DMS79 (cell line): ENCODE measurements around the gene AHCYL1.
A peak's percentile ranks its signal among the peaks of the same experiment; 100 is the strongest.
"Not testable (repeated sequence)": the region's sequence is repeated elsewhere in the genome, so short reads cannot be mapped to it uniquely, and the experiment has no call there.

Experiments
- DNase-seq: peaks from one replicate; lab custom pipeline; 2025; lab: John Stamatoyannopoulos, UW

AHCYL1 gene

DNA sequence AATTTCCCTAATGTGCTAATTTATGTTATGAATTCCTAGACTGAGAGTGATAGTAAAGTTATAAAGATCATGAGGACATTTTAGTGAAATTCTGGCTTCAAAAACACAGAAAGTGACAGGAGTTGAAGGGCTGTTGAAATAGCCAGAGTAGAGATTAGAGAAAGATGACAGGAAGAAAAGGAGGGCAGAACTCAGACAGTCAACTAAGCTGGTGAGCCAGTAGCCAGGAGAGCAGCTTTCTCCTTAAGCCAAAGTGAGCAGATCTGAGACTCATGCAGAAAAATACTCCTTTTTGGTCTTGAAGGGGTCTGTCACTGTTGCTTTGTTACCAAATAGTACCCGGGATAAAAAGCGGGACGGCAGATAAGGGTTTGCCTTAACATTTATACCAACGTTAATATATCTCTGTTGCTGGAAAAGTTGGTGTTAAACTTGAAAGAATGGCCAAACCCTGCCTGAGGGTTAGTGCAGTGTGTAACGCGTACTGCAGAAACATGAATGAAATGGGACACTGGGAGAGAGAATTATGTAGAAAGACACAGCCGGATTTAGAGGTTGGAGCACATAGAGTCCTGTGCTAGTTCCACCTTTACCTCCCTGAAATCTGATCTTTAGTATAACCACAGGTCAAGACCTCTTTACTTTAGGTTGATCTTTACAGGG lies 12.8 kb downstream of the AHCYL1 start:
- no peak for DNase-seq

DNA sequence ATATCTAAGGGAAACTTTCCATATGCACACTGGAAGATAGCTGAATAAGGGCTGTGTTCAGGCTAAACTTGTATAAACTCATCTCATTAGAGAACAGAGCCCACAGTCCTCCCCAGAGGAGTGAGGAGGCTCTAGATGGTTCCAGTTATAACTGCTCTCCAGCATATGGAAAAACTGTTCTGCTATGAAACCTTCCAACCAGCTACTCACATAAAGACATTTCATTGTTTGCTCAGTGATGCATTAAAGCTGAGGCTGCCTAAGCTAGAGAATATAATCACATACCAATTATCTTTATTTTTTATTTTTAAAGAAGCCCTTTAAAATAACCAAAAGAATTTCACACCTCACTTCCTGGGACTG lies 13.3 kb downstream of the AHCYL1 start:
- DNase-seq, result no peak

DNA sequence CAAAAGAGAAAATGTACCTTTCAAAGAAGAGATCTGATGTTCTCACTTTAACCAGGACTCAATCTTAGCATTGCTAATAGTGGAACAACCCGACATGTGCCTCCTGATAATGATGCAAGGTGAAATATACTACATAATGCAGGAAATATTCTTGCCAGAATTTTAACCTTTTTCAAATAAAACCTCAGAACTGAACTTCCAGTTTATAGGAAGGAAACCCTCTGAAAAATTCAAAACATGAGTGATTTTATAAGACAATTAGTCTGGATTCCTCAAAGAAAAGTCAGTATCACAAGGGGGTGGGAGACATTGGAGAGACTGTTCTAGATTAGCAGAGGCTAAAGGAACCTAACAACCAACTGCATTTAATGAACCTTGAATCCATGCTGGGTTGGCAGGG lies 18.1 kb downstream of the AHCYL1 start:
- DNase-seq, result no peak

DNA sequence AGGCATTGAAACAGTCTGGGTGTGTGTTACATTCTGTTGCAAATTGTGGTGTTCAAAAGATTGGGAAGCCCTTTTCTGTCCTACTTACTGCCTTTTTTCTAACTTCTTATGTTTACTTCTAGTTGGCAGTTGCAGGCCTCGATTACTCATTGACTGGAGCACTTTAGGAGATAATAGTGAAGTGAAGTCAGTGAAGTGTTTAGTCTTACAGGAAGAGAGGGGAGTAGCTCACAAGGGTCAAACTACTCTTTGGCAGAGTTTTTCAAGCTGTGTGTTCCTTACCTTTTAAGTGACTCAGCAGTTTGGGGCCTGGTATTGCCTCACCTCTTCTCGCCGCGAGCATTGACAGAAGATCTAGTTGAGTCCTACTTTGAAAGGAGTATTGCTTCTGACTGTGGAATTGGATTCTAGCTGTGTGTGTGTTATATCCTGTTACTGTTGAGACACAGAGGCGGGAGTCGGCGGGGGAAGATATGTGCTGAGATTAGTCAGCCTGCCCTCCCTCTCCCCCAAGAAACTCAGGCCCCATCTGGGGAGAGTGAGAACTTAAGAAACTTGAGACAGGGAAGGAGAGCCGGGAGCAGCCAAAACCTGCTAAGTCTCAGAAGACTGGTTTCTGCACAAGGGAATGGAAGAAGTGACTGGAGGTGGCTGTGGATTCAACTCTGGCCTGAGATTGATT lies 19.3 kb downstream of the AHCYL1 start:
- DNase-seq, result peak; percentile 52

DNA sequence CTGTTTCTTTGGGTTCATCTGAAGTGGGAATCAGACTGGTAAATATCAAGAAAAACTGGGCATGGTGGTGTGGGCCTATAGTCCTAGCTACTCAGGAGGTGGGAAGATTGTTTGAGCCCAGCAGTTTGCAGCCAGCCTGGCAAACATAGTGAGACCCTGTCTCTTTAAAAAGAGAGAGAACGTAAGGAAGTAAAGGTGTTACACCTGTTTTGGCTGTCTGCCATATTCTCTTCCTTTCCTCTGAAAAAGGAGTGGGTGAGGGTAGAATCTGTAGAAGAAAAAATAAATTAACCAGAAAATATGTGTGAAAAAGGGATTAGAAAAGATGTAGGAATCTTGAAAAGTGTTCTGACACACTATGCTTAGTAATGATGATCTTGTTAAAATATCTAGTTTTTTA lies 20.0 kb downstream of the AHCYL1 start:
- DNase-seq, result peak; percentile 14

DNA sequence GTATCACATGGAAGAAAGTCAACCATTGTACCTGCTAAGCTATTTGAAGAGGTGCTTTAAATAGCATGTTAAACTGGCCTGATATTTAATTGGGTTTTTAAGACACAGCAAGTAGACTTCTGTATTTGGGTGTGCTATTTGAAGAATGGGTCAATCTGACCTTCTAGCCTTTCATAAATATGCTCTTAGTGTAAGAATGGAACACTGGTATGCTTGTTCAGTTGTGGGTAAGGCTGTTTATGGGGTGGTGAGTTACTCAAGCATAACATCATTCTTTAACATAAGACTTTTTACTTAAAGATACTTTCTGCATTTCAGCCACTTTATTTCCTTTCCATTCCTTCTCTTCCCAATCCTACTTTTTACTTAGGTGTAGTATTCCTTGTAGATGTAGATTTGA lies 21.4 kb downstream of the AHCYL1 start:
- no peak for DNase-seq

DNA sequence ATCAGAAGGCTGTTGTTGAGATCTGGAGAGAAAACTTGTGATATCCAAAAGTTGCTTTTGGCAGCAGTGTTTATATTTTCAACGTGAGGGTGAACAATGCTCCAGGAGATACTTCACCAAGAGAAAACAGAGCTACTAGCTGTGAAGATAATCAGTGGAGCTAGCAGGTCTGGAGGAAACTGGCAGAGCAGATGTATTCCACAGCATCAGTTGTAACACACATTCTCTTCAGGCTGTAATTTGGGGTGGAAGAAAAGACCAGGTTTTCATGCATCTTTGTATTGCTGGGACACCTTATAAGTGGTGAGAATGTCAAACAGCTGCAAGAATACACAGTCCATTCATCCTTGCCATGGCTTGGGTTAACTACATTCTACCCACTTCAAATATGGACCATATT lies 22.0 kb downstream of the AHCYL1 start:
- no peak for DNase-seq

DNA sequence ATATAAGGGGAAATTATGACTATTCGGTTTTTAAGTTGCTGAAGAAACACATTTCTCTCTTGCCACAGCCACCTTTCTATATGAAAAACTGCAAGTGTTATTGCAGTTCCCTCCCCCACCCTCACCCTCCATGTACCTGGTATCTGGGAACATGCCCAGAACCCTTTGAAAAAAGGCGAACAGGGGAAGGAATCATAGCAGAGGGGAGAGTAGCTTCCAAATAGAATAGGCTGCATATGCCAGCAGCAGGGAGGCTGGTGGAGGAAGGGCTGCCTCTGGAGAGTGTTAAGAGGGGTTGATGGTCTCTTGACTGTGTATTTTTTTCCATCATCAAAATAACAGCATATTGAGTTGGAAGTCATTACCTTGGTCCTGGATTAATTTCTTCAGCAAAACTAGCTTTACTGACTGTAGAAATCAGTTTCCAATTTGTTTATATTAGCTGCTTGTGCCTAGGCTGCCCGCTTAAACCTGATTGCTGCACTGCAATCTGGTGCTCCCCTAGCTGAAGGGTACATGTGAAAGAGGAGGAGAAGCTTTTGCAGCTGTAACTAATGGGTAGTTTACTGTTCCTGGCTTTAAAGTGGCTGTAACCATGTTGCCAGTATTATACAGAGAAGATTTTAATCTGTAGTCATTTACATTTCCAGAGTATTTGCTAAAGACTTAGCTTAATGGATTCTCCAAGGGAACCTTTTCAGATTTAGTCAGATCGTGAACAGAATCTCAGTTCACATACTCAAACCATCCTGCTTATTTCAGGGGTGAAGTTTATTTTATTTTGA lies 22.7 kb downstream of the AHCYL1 start:
- peak; percentile 75 for DNase-seq

DNA sequence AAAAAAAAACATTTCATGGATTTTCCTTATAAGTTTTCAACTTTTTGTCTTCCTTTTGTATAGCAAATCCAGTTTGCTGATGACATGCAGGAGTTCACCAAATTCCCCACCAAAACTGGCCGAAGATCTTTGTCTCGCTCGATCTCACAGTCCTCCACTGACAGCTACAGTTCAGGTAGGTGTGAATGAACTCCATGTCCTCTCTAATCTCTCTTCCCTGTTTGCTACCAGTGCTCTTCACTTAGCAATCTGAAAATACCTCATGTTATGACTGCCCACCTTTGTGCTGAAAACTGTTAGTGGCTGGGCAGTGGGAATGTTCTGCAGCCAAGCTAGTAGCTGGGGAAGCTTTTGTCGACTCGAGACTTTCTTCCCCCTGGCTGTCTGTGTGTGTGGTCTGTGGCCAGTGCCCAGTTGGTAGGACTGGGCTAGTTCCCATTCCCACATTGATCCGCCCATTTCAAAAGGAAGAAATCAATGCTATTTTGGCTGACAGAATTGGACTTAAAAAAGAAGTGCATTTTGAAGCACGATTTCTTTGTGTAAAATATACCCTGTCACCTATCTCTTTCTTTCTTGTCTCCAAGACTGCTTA lies 24.5 kb downstream of the AHCYL1 start:
- DNase-seq, result no peak

DNA sequence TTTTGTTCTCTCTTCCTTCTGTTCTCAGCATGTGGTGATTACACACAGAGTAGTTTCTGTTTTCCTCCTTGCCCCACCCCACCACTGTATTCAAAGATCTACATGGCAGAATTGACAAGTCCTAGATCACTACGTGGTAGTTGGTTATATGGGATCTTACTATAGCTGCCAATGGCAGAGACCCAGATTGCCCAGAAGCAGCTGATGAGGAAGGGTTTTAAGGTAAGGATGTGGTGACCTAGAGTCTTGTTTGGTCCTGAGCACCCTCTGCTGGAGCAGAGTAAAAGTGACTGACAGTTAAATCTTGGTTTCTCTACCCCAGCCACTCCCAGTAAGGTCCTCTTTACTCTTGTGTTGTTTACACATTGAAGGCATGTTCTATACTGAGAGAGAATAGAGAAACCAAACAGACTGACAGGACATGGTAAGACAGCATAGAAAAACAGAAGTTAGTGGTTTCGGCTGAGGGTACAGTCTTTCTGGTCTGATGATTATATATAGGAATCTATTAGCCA lies 27.0 kb downstream of the AHCYL1 start:
- DNase-seq, result no peak

DNA sequence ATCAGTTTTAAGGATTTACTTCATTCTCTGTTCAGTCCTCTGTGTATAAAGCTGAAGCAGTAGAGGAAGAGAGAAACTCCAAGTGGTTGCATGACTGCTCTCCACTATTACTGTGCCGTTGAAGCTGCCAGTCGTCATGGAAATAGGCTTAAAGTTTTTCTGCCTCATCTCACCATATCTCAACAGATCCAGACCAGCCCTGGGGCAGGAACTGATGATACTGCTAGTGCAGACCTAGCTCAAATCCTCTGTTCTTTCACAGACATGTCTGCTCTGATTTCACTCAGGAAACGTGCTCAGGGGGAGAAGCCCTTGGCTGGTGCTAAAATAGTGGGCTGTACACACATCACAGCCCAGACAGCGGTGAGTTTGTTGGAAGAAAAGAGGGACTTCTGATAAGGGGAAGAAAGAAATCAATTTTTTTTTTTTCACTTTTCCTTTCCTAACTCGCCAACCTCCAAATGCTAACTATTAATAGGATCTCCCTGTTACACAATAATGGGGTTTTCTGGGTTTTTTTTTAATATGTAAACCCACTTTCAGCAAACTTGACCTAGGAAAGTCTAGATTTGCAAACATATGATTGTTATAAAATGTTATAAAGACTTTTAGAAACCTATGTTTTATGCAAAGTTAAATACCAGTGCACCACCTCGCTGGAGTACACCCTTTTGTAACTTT lies 27.7 kb downstream of the AHCYL1 start:
- no peak for DNase-seq

DNA sequence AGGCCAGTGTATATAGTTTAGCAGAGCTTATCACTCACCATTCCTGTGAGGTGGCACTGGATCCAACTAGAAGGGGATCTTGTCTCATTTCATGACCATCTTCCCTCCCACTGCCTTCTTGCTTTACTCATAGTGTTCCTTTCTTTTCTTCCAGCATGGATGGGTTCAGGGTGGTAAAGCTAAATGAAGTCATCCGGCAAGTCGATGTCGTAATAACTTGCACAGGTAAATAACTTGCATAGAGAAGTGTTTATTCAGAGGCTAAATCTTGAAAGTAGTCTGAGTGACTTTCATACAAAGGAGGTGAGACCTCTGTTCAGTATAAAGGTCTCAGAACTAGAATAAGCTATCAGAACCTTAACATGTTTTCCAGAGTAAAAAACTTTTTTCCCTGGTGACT lies 33.2 kb downstream of the AHCYL1 start:
- no peak for DNase-seq

DNA sequence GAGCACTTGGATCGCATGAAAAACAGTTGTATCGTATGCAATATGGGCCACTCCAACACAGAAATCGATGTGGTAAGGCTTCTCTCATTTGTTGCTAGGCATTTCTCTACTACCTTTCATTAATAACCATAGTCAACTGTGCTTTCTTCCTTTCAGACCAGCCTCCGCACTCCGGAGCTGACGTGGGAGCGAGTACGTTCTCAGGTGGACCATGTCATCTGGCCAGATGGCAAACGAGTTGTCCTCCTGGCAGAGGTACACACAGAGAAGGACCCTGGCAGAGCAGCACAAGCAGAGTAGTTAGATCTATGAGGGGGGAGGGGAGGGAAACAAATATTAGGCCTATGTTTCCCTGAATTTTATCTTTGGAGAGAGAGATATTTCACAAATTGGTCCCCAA lies 33.8 kb downstream of the AHCYL1 start:
- DNase-seq, result no peak

DNA sequence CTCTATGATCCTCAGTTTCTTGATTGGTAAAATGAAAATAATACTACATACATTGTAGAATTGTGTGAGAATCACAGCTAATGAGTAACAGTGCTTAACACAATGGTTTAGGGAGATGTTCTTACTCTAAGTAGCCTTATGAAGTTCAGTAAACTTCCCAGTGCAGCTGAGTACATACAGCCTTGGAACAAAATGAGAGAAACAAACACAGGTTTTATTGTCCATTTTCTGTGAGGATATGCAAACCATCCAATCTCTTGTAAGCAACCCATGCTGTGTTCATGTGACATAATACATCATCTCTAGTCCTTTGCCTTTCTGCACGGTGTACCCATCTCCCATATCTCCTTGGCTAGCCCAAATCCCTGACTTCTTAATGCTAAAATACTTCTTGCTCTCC lies 35.2 kb downstream of the AHCYL1 start:
- no peak for DNase-seq

DNA sequence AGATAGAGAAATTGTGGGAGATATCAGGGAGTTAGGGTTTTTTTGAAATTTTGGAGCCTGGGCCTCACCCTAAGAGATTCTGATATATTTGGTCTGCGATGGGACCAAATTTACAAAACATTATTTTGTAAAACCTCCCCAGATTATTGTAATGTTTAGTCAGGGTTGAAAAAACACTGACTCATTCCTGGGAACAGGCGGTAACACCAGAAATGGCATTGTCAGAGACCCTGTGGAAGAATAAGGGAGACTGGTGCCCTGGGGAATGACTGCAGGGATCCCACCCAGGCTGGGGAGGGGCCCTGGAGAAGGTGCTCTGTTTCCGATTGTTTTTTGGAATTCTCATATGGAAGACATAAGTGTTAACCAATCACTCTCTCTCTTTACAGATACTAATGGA lies 36.7 kb downstream of the AHCYL1 start:
- DNase-seq, result no peak

DNA sequence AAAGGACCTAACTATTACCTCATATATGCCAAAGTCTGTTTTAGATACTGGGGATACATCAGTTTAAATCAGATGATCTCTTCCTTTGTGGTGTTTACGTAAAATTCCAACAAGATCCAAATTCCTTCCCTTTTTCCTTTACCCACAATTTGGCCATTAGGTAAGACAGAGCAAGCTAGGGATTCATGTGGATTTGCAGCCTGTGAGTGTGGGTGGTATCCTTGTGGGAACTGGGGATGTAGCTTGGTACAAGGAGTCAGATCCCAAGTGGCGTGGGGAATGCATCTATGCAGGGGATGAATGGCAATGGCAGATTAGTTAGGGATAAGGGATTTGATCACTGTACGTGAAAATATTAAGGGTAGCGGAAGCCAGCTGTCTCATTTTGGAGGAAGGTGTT lies 40.0 kb downstream of the AHCYL1 start:
- no peak for DNase-seq

DNA sequence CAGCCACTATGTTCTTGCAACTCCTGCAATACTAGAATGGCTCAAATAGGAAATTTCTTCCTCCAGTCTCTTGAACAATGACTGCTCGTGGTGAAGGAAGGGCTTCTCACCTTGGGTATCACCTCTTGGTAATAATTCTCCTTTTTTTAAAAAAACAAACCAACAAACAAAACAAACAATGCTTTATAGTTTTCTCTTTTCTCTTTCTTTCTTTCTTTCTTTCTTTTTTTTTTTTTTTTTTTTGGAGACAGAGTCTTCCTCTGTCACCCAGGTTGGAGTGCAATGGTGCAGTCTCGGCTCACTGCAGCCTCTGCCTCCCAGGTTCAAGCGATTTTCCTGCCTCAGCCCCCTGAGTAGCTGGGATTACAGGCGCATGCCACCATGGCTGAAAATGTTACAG lies 46.1 kb downstream of the AHCYL1 start:
- DNase-seq, result not testable (repeated sequence)

DNA sequence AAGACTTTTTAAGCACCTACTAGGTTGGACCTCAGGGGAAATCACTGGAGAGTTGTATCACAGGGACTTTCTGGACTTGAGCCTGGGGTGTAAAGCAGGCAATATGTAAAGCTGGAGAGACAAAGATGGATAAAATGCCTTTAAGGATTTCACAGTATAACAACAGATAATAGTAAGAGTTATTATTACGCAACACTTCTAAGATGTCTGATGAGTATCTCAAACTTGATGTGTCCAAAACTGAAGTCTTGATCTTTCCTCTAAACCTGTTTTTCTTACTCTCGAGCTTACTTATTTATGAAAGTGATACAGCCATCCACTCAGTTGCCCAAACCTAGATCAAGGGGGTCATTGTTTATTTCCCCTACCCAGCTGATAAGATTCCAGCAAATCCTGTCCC lies 47.8 kb downstream of the AHCYL1 start:
- no peak for DNase-seq

DNA sequence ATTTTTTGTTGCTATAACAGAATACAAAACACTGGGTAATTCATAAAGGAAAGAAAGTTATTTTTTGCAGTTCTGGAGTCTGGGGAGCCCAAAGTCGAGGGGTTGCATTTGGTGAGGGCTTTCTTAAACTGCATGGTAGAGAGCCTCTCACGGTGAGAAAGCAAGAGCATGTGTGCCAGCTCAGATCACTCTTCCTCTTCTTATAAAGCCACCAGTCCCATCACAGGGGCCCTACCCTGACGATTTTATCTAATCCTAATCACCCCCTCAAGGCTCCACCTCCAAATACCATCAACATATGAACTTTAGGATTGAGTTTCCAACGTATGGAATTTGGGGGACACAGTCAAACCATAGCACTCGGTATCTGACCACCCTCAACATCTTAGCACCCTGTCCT lies 48.9 kb downstream of the AHCYL1 start:
- no peak for DNase-seq

DNA sequence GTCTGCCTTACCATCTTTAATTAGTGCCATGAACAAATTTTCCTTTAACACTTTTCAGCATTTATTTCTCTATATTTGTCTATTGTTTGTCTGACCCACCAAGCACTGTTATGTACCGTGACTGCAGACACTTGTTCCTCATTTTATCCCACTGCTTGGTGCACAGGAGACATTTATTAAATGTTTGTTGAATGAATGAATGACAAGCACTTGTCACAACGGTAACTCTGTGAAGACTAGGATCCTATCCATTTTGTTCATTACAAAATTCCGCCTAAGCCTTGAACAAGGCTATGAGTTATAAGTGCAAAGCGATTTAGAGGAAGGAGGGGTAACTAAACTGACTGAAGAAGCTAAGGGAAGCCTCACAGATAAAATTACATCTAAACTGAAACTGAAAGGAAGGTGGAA lies 49.5 kb downstream of the AHCYL1 start:
- DNase-seq, result no peak

DNA sequence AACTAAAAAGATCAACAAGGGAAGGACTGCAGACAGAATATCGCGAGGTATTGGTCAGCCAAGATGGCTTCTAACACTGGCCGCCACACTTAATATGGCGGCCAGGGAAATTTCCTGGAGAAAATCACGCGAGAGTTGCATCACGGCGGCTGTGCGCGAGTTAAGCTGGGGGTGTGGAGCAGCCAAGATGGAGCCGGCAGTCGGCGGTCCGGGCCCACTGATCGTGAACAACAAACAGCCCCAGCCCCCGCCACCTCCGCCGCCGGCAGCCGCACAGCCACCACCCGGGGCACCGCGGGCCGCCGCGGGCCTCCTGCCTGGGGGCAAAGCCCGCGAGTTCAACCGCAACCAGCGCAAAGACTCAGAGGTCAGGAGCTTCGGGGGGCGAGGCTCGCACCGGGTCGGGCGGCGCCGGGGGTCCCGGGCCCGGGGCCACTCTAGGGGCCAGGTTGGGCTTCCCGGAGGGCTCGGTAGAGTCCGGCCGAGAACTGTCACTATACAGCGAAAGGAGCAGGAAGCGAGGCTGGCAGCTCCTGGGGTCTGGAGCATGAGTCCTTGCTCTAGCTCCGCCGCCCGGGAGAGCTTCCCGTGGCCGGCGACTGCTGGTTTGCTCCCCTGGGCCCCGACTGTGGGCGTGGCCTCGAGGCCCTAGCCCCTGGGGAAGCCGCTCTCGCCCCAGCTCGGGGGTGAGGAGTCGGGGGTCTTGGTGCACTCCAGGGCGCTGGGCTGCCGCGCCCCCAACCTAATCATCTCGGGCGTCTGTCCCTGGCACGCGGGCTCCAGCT lies 50.1 kb downstream of the AHCYL1 start, which contains the start of gene STRIP1:
STRIP1 (plus strand) TSS at position 174 of the 785 bp plus-strand sequence; CDS start at position 188, 14 bp downstream.
- DNase-seq, result peak; percentile 87
